Type B pancreatic cell (in vitro differentiated cells): Measurements from ENCODE around the gene GALNT15. TPM values are rescaled to one million over a fixed set of nuclear protein-coding genes. Genes with fewer than 3 reads are reported as not detected.

Experiments
- DNase-seq: peaks from one replicate; pipeline ENCODE4 v3.0.0; 2021; ENCODE audit warnings: mixed read lengths; ENCODE audit not compliant: unreplicated experiment; ENCODE audit errors: extremely low spot score
- H3K27ac Mint-ChIP-seq: 2 replicates; pipeline ENCODE4 v1.8.0; 2021; ENCODE audit warnings: mild to moderate bottlenecking, mixed read lengths
- H3K27me3 Mint-ChIP-seq: 2 replicates; pipeline ENCODE4 v1.8.0; 2021; ENCODE audit warnings: mixed read lengths
- H3K36me3 Mint-ChIP-seq: 2 replicates; pipeline ENCODE4 v1.8.0; 2021; ENCODE audit warnings: mixed read lengths
- H3K4me1 Mint-ChIP-seq: one replicate; pipeline ENCODE4 v1.8.0; 2021; ENCODE audit warnings: mixed read lengths; ENCODE audit not compliant: unreplicated experiment
- H3K4me3 Mint-ChIP-seq: 2 replicates; pipeline ENCODE4 v1.8.0; 2021; ENCODE audit warnings: mild to moderate bottlenecking, mixed read lengths
- H3K9me3 Mint-ChIP-seq: 2 replicates; pipeline ENCODE4 v1.8.0; 2021; ENCODE audit warnings: mixed read lengths
- total RNA-seq: library from RNA; stranded (reverse); gene quantifications from 2 replicates; pipeline ENCODE4 v1.2.1, GENCODE V29; 2021; ENCODE audit warnings: low replicate concordance
- TF ChIP-seq, protein P1 (sequence below): fragments of 200-600 bp; sonication (generic); conservative IDR thresholded peaks from 2 replicates; pipeline ENCODE4 v1.5.0; 2021; ENCODE audit warnings: antibody characterized with exemption, mild to moderate bottlenecking

GALNT15 gene
- total RNA-seq, 1 donor from 2014 or later = 0.17 TPM

DNA sequence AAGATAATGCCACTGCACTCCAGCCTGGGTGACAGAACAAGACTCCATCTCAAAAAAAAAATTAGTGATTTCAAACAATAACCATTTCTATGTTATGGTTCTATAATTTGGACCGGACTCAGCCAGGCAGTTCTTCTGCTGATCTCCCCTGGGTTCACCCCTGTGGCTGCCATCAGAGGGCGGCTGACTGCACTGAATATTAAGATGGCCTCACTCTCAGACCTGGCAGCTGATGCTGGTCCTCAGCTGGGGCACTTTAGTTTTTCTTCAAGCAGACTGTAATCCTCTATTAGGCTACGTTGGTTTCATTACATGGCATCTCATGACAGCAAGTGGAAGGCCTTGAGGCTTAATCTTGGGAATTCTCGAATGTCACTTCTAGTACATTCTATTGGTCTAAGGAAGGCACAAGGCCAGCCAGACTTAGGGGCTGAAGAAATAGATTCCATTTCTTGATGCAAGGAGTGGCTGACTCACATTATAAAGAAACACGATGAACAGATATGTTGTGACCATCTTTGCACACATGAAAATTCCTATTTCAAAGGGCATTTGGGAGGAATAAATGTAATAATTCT is 12.8 kb downstream of the GALNT15 start:
- Mint-ChIP-seq H3K36me3 (no peaks in the 10 kb centered on the region), H3K27me3 (peaks cover 6% of the 10 kb centered on the region), H3K4me3 (no peak overlapping the region), H3K4me1 (no peaks in the 10 kb centered on the region), H3K9me3 (no peaks in the 10 kb centered on the region), H3K27ac (no peak overlapping the region)
- TF ChIP-seq, protein P1, sequence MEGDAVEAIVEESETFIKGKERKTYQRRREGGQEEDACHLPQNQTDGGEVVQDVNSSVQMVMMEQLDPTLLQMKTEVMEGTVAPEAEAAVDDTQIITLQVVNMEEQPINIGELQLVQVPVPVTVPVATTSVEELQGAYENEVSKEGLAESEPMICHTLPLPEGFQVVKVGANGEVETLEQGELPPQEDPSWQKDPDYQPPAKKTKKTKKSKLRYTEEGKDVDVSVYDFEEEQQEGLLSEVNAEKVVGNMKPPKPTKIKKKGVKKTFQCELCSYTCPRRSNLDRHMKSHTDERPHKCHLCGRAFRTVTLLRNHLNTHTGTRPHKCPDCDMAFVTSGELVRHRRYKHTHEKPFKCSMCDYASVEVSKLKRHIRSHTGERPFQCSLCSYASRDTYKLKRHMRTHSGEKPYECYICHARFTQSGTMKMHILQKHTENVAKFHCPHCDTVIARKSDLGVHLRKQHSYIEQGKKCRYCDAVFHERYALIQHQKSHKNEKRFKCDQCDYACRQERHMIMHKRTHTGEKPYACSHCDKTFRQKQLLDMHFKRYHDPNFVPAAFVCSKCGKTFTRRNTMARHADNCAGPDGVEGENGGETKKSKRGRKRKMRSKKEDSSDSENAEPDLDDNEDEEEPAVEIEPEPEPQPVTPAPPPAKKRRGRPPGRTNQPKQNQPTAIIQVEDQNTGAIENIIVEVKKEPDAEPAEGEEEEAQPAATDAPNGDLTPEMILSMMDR = no peak
- DNase-seq = no peak

DNA sequence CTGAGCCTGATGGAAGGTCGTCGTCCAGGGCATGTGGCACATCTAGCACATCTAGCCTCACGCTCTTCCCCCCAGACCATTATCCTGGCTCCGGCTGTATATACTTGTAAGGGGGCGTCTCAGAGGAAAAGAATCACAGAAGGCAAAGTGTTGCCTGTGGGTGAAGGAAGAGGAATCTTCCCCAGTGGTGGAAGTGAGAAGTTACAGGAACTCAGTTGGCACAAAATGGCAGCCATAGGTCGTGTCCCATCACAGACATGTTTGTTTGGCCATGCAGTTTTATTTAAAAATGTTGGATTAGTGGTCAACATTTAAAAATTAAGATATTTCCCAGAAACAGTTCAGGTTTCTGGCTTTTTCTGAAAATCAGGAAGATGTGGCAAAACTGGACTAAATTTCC is 13.6 kb downstream of the GALNT15 start:
- H3K36me3 Mint-ChIP-seq = no peaks in the 10 kb centered on the region
- peaks cover 11% of the 10 kb centered on the region for H3K27me3 Mint-ChIP-seq

DNA sequence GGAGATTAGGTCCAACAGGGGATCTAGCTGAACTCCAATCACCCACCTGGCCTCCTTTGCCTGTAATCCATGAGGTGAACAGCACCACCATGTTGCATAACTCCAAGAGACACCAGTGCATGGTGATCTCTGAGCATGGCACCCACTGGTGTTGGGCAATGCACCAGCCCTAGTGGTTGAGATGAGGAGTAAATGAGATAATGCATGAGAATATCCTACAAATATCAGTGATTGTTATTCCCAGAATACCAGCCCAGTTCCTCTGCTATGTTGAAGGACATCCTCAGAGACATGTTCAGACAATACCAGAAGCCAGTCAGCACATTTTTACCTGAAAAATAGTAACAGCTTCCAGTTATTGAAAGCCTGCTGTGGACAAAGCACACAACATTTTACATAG is 14.7 kb downstream of the GALNT15 start:
- DNase-seq = no peak
- H3K36me3 Mint-ChIP-seq = no peaks in the 10 kb centered on the region
- TF ChIP-seq, protein P1 = no peak
- H3K4me1 Mint-ChIP-seq = no peaks in the 10 kb centered on the region
- no peaks in the 10 kb centered on the region for H3K9me3 Mint-ChIP-seq
- H3K27me3 Mint-ChIP-seq = peaks cover 11% of the 10 kb centered on the region
- H3K27ac Mint-ChIP-seq = no peak overlapping the region
- no peak overlapping the region for H3K4me3 Mint-ChIP-seq

More for the DNA sequence above, 13.6 kb downstream of the GALNT15 start:
- no peaks in the 10 kb centered on the region for H3K4me1 Mint-ChIP-seq
- TF ChIP-seq, protein P1 = peak; percentile 38
- no peak overlapping the region for H3K4me3 Mint-ChIP-seq
- no peak for DNase-seq
- no peak overlapping the region for H3K27ac Mint-ChIP-seq
- H3K9me3 Mint-ChIP-seq = no peaks in the 10 kb centered on the region

GRCh38 chr3:16190704-16191103 is 16.2 kb downstream of the GALNT15 start:
- TF ChIP-seq, protein P1 = no peak
- Mint-ChIP-seq H3K4me1 (no peaks in the 10 kb centered on the region), H3K27ac (no peak overlapping the region), H3K4me3 (no peak overlapping the region), H3K36me3 (no peaks in the 10 kb centered on the region), H3K9me3 (no peaks in the 10 kb centered on the region), H3K27me3 (peaks cover 9% of the 10 kb centered on the region)
- no peak for DNase-seq

DNA sequence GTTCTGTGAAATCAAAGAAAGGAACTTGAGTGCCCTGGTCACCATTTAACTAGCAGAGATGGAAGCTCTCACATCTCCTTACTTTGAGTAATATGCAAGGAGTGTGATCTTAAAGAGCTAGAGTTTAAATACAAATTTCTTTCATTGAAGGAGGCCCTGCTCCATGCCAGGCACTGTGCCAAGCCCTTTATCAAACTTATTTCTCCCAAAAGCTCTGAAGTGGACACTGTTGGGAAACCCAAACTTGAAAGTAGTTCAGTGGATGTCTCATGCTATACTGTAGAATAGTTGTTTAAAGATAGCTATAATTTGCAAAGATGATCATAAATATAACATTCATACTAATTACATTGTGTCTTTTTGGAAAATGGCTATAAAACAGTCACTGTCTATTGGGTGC is 17.1 kb downstream of the GALNT15 start:
- TF ChIP-seq, protein P1 = no peak
- no peak for DNase-seq
- Mint-ChIP-seq H3K4me1 (no peaks in the 10 kb centered on the region), H3K27ac (no peak overlapping the region), H3K4me3 (no peak overlapping the region), H3K9me3 (no peaks in the 10 kb centered on the region), H3K27me3 (peaks cover 9% of the 10 kb centered on the region), H3K36me3 (no peaks in the 10 kb centered on the region)
